Transverse colon (tissue), 4 donors: ENCODE measurements around the gene GOLT1B. TPM values are rescaled to one million over a fixed set of nuclear protein-coding genes. Genes with fewer than 3 reads are reported as not detected.

ENCODE experiments used
- DNase-seq: peaks from one replicate; pipeline ENCODE4 v3.0.0-alpha.2; 2019
- H3K27ac ChIP-seq, 4 donors: fragments of 200-600 bp; sonication (generic); 2 replicates each; pipeline ENCODE4 v1.5.1; 2016 to 2018; ENCODE audit warnings: inconsistent platforms in 4 of 4
- H3K27me3 ChIP-seq: fragments of 200-600 bp; sonication (generic); 2 replicates; pipeline ENCODE4 v1.5.1; 2017; ENCODE audit warnings: inconsistent platforms
- H3K36me3 ChIP-seq, 4 donors: fragments of 200-600 bp; sonication (generic); 2 replicates each; pipeline ENCODE4 v1.5.1; 2017 to 2019; ENCODE audit warnings: inconsistent platforms in 4 of 4
- H3K4me1 ChIP-seq, 4 donors: fragments of 200-600 bp; sonication (generic); 2 replicates each; pipeline ENCODE4 v1.5.1; 2017 to 2020; ENCODE audit warnings: inconsistent platforms in 4 of 4
- H3K4me3 ChIP-seq, 4 donors: fragments of 200-600 bp; sonication (generic); 1 replicate in 1 of 4; 2 replicates in 3 of 4; pipeline versions ENCODE4 v1.5.1 to v1.6.1; 2017 to 2019; ENCODE audit warnings: inconsistent platforms in 4 of 4
- H3K9me3 ChIP-seq, 2 donors: fragments of 200-600 bp; sonication (generic); 2 replicates each; pipeline ENCODE4 v1.5.1; 2017 to 2019; ENCODE audit warnings: inconsistent platforms in 2 of 2
- CTCF ChIP-seq, 5 experiments: fragments of 200-600 bp in 3 of 5; fragments of 450-650 bp in 2 of 5; sonication (generic) in 3 of 5; IDR thresholded peaks; 1 replicate in 2 of 5; 2 replicates in 3 of 5; pipeline ENCODE4 v1.5.1; 2016 to 2017; ENCODE audit warnings: antibody characterized with exemption in 5 of 5, inconsistent platforms in 3 of 5, mild to moderate bottlenecking in 2 of 5, moderate library complexity in 1 of 5
- POLR2A ChIP-seq: fragments of 450-650 bp; IDR thresholded peaks from one replicate; pipeline ENCODE4 v1.6.1; 2016; ENCODE audit warnings: antibody characterized with exemption, mild to moderate bottlenecking, moderate library complexity
- POLR2AphosphoS5 ChIP-seq, 3 donors: sonication (generic); formaldehyde crosslinking; IDR thresholded peaks; one replicate each; pipeline ENCODE4 v1.6.1; 2016; ENCODE audit warnings: antibody characterized with exemption in 3 of 3
- WGBS, 2 donors: methylation state at CpG; one replicate each; pipeline ENCODE4 v1.1.5; 2018; ENCODE audit warnings: low coverage in 1 of 2; 5-methylcytosine and 5-hydroxymethylcytosine counted together
- in situ Hi-C, 4 donors: fragments of 200-750 bp; cut with MboI; loops; one replicate each; pipeline versions ENCODE4 v1.15.0 to v1.15.1; 2017; ENCODE audit warnings: low sequenced_read_pairs in 3 of 4, low pct_ligation_motif_present in 1 of 4, low pct_unique_long_range_greater_than_20kb in 1 of 4
- intact Hi-C: fragments of 100-400 bp; cut with DNase I; formaldehyde crosslinking; loops from one replicate; pipeline ENCODE4 v1.15.1; 2023; ENCODE audit warnings: low total_unique reads
- total RNA-seq, 4 donors: library from RNA; depleted of rRNA; stranded (reverse); fragments of >200 nt; gene quantifications; one replicate each; pipeline ENCODE4 v1.1.0, GENCODE V29; 2016

Gene GOLT1B
- total RNA-seq, 4 donors from 2014 or later: 8.6 to 14.6 (median 13.1) TPM

- in situ Hi-C loops (no loop called here), intact Hi-C loops (no loop called here)
- Histone ChIP-seq H3K4me1 (no peaks in the 10 kb centered on the region), H3K27ac (no peak overlapping the region), H3K4me3 (no peak overlapping the region), H3K36me3 (no peaks in the 10 kb centered on the region), H3K9me3 (no peaks in the 10 kb centered on the region), H3K27me3 (no peaks in the 10 kb centered on the region)
- 88 to 96% methylated on average over 3 of the region's 3 CpGs for WGBS, 2 donors
- DNase-seq: no peak
- no peak for TF ChIP-seq POLR2AphosphoS5 (IDR thresholded peaks at IDR 0.05)
- no peak for TF ChIP-seq CTCF (IDR thresholded peaks at IDR 0.05)
- TF ChIP-seq POLR2A: no peak
These were observed 65.4 kb downstream of the GOLT1B start for GRCh38 chr12:21566907-21567394.

Other genes with a start within 250 kb of the GOLT1B start
- not detected for gene SLCO1A2, start 166.9 kb upstream of the GOLT1B start, total RNA-seq
- not detected for gene IAPP, start 128.9 kb upstream of the GOLT1B start, total RNA-seq
- gene PYROXD1, start 64.1 kb upstream of the GOLT1B start, total RNA-seq: 10 to 100 TPM in 3 of 4 donors, 1 to 10 TPM in 1; 9.8 to 41.0 (median 27.0) TPM
- gene RECQL, start 154 bp upstream of the GOLT1B start, total RNA-seq: 10 to 100 TPM in 3 of 4 donors, 1 to 10 TPM in 1; 2.2 to 32.0 (median 13.5) TPM
- gene SPX, start 24.5 kb downstream of the GOLT1B start, total RNA-seq: not detected
- gene GYS2, start 103.1 kb downstream of the GOLT1B start, total RNA-seq: under 1 TPM in 1 of 4 donors, not detected in 3; 0.16 TPM
- gene LDHB, start 156.1 kb downstream of the GOLT1B start, total RNA-seq: 100 to 1,000 TPM in 3 of 4 donors, 10 to 100 TPM in 1; 68.1 to 145 (median 118) TPM